HCT116 (cell line): ENCODE results near the gene THSD4. TPM values are rescaled to one million over a fixed set of nuclear protein-coding genes. Genes with fewer than 3 reads are reported as not detected.

Experiments
- ATAC-seq: fragments of 200-7000 bp; cut with Tn5 transposase; 2 replicates; pipeline ENCODE4 v1.9.1; 2020; ENCODE audit warnings: mild to moderate bottlenecking, moderate library complexity
- BruUV-seq: library from RNA; stranded (reverse); fragments of 400-500 nt; replicated peaks from 2 replicates; lab custom pipeline; 2021; lab: Mats Ljungman, UMichigan
- CTCF ChIA-PET: fragments of 300-600 bp; sonication (Branson Sonifier 250); formaldehyde crosslinking; loops from one replicate; lab custom pipeline; 2021; ENCODE audit warnings: antibody characterized with exemption; lab: Charles Lee
- POLR2A ChIA-PET: fragments of 300-600, 350-600 bp; sonication (Branson Sonifier 250); formaldehyde crosslinking; loops from one replicate; lab custom pipeline; 2021; ENCODE audit warnings: antibody characterized with exemption; lab: Charles Lee
- RAD21 ChIA-PET, 2 experiments: fragments of 300-600 bp; sonication (Branson Sonifier 250); formaldehyde crosslinking; loops; one replicate each; lab custom pipeline; 2023; ENCODE audit warnings: low total read pairs in 2 of 2; ENCODE audit not compliant: uncharacterized antibody in 2 of 2, unreplicated experiment in 2 of 2, low non-redundant PET in 1 of 2; lab: Charles Lee
- DNase-seq: peaks from one replicate; pipeline ENCODE4 v3.0.0-alpha.2; 2010; ENCODE audit warnings: low read depth, low spot score
- H2AFZ ChIP-seq: fragments of 200-600 bp; shearing (Covaris generic), sonication (generic); 2 replicates; pipeline ENCODE4 v1.6.1; 2017; ENCODE audit warnings: low read depth, mixed run types, mixed read lengths, antibody characterized with exemption, low read length; ENCODE audit not compliant: poor library complexity, severe bottlenecking
- H3K27ac ChIP-seq: 2 replicates; pipeline ENCODE4 v1.5.1; 2012; ENCODE audit warnings: low read depth, low read length
- H3K27me3 ChIP-seq: fragments of 200-600 bp; sonication (generic); 2 replicates; pipeline ENCODE4 v1.6.1; 2016; ENCODE audit warnings: mixed run types, low read length, mixed read lengths; ENCODE audit not compliant: insufficient read depth
- H3K36me3 ChIP-seq, 2 experiments: fragments of 200-500 bp in 1 of 2; fragments of 200-600 bp in 1 of 2; sonication (Bioruptor generic) in 1 of 2; sonication (generic) in 1 of 2; 2 replicates each; pipeline versions ENCODE4 v1.5.1 to v1.6.1; 2014 to 2016; ENCODE audit warnings: low read length in 2 of 2, inconsistent platforms in 1 of 2, mixed read lengths in 1 of 2, mixed run types in 1 of 2; ENCODE audit not compliant: insufficient read depth in 2 of 2, control insufficient read depth in 1 of 2
- H3K4me1 ChIP-seq, 2 experiments: fragments of 200-600 bp in 1 of 2; sonication (generic) in 1 of 2; 2 replicates each; pipeline versions ENCODE4 v1.5.1 to v1.6.1; 2012 to 2017; ENCODE audit warnings: low read length in 2 of 2, inconsistent platforms in 1 of 2, mild to moderate bottlenecking in 1 of 2, mixed read lengths in 1 of 2, mixed run types in 1 of 2, moderate library complexity in 1 of 2; ENCODE audit not compliant: insufficient read depth in 2 of 2, control insufficient read depth in 1 of 2
- H3K4me2 ChIP-seq: fragments of 200-600 bp; sonication (generic); 2 replicates; pipeline ENCODE4 v1.6.1; 2017; ENCODE audit warnings: mixed run types, low read length, mixed read lengths
- H3K4me3 ChIP-seq, 2 experiments: fragments of 200-600 bp in 1 of 2; sonication (generic) in 1 of 2; replicated peaks in 1 of 2; 2 replicates each; pipeline ENCODE4 v1.5.1; 2011 to 2016; ENCODE audit warnings: low read length in 2 of 2, control low read depth in 1 of 2, low read depth in 1 of 2, mild to moderate bottlenecking in 1 of 2, mixed read lengths in 1 of 2, mixed run types in 1 of 2
- H3K79me2 ChIP-seq: fragments of 200-600 bp; sonication (generic); 2 replicates; pipeline ENCODE4 v1.6.1; 2017; ENCODE audit warnings: mild to moderate bottlenecking, mixed run types, low read length, moderate library complexity, mixed read lengths; ENCODE audit not compliant: insufficient read depth
- H3K9ac ChIP-seq: fragments of 200-600 bp; sonication (generic); 2 replicates; pipeline ENCODE4 v1.6.1; 2016; ENCODE audit warnings: low read length, mixed read lengths
- H3K9me2 ChIP-seq: fragments of 200-600 bp; sonication (generic), shearing (Covaris generic); 2 replicates; pipeline ENCODE4 v1.6.1; 2017; ENCODE audit warnings: mixed run types, mild to moderate bottlenecking, moderate library complexity; ENCODE audit not compliant: insufficient read depth
- H3K9me3 ChIP-seq, 2 experiments: fragments of 200-500 bp in 1 of 2; fragments of 200-600 bp in 1 of 2; sonication (Bioruptor generic) in 1 of 2; sonication (generic) in 1 of 2; 2 replicates each; pipeline ENCODE4 v1.6.1; 2014 to 2017; ENCODE audit warnings: low read length in 2 of 2, mixed read lengths in 2 of 2, inconsistent platforms in 1 of 2, low read depth in 1 of 2, mild to moderate bottlenecking in 1 of 2, mixed run types in 1 of 2, moderate library complexity in 1 of 2; ENCODE audit not compliant: control insufficient read depth in 1 of 2, insufficient read depth in 1 of 2
- H4K20me1 ChIP-seq: fragments of 200-600 bp; sonication (generic), shearing (Covaris generic); 2 replicates; pipeline ENCODE4 v1.6.1; 2017; ENCODE audit warnings: mixed run types, mild to moderate bottlenecking, moderate library complexity; ENCODE audit not compliant: insufficient read depth
- CEBPB ChIP-seq: IDR thresholded peaks from 2 replicates; pipeline ENCODE4 v1.6.1; 2012; ENCODE audit warnings: low read depth
- EGR1 ChIP-seq: IDR thresholded peaks from 2 replicates; pipeline ENCODE4 v1.6.1; 2012; ENCODE audit warnings: low read depth
- FOSL1 ChIP-seq: IDR thresholded peaks from 2 replicates; pipeline ENCODE4 v1.6.1; 2012; ENCODE audit warnings: low read depth
- RAD21 ChIP-seq: IDR thresholded peaks from 2 replicates; pipeline ENCODE4 v1.6.1; 2012; ENCODE audit warnings: low read depth, mild to moderate bottlenecking
- TCF7L2 ChIP-seq: IDR thresholded peaks from 2 replicates; pipeline ENCODE4 v1.7.0; 2011; ENCODE audit warnings: borderline replicate concordance, inconsistent platforms; ENCODE audit not compliant: insufficient read depth, insufficient read length; ENCODE audit errors: extremely low read depth
- ZNF274 ChIP-seq: fragments of 200-500 bp; sonication (Bioruptor generic); IDR thresholded peaks from 2 replicates; pipeline ENCODE4 v1.6.1; 2014; ENCODE audit warnings: mild to moderate bottlenecking, low read depth, low read length, inconsistent platforms
- intact Hi-C: fragments of 100-400 bp; cut with micrococcal nuclease; formaldehyde crosslinking; loops from 2 replicates; pipeline ENCODE4 v1.10.0; 2022
- total RNA-seq: library from RNA; stranded (reverse); gene quantifications from one replicate; pipeline ENCODE4 v1.2.1, GENCODE V29; 2021; ENCODE audit not compliant: unreplicated experiment
- TF ChIP-seq, protein P1 (sequence below): IDR thresholded peaks from 2 replicates; pipeline ENCODE4 v1.6.1; 2012; ENCODE audit warnings: low read depth
- TF ChIP-seq, protein P2 (sequence below), 3 experiments: fragments of 200-600 bp in 1 of 3; sonication (generic) in 1 of 3; IDR thresholded peaks in 2 of 3; conservative IDR thresholded peaks in 1 of 3; 2 replicates each; pipeline ENCODE4 v1.5.1; 2012 to 2017; ENCODE audit warnings: low read depth in 2 of 3, low read length in 2 of 3, antibody characterized with exemption in 1 of 3, borderline replicate concordance in 1 of 3, control low read depth in 1 of 3, mild to moderate bottlenecking in 1 of 3, mixed read lengths in 1 of 3, mixed run types in 1 of 3, moderate library complexity in 1 of 3; ENCODE audit not compliant: insufficient read depth in 1 of 3

THSD4 gene
- total RNA-seq, 1 experiment from 2014 or later: 30.5 TPM

DNA sequence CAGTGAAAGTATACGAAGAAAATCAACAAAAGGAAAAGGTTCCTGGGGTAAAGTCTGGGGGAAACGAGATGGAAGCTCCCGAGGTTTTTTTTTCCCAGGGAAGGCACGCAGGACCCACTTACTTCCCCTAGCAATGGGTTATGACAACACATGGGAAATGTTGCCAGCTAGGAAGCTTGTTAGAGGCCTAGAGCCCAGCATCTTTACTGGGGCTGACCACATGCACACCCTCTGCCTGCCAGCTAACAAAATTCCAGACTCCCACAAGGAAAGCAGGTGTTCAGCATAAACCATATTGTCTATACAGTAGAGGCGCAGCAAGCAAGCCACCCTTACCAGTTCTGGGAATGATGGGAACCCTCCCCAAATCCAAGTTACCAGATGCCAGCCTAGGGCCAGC is 436.3 kb downstream of the THSD4 start:
- Histone ChIP-seq H3K9me2 (no peaks in the 10 kb centered on the region), H3K9me3 (peaks cover 0 to 2% of the 10 kb centered on the region in 2 experiments; a peak in 1 of 4 replicates), H2AFZ (no peak overlapping the region), H3K9ac (no peak overlapping the region), H3K4me2 (no peak overlapping the region), H3K36me3 (no peaks in the 10 kb centered on the region), H3K4me3 (no peak overlapping the region), H3K4me1 (no peaks in the 10 kb centered on the region), H4K20me1 (no peaks in the 10 kb centered on the region), H3K79me2 (no peaks in the 10 kb centered on the region), H3K27me3 (no peaks in the 10 kb centered on the region), H3K27ac (no peak overlapping the region)
- no TSS peak for BruUV-seq
- TF ChIP-seq CEBPB (no peak), FOSL1 (no peak), TCF7L2 (no peak), EGR1 (no peak), ZNF274 (no peak), RAD21 (no peak)
- TF ChIP-seq, protein P1, sequence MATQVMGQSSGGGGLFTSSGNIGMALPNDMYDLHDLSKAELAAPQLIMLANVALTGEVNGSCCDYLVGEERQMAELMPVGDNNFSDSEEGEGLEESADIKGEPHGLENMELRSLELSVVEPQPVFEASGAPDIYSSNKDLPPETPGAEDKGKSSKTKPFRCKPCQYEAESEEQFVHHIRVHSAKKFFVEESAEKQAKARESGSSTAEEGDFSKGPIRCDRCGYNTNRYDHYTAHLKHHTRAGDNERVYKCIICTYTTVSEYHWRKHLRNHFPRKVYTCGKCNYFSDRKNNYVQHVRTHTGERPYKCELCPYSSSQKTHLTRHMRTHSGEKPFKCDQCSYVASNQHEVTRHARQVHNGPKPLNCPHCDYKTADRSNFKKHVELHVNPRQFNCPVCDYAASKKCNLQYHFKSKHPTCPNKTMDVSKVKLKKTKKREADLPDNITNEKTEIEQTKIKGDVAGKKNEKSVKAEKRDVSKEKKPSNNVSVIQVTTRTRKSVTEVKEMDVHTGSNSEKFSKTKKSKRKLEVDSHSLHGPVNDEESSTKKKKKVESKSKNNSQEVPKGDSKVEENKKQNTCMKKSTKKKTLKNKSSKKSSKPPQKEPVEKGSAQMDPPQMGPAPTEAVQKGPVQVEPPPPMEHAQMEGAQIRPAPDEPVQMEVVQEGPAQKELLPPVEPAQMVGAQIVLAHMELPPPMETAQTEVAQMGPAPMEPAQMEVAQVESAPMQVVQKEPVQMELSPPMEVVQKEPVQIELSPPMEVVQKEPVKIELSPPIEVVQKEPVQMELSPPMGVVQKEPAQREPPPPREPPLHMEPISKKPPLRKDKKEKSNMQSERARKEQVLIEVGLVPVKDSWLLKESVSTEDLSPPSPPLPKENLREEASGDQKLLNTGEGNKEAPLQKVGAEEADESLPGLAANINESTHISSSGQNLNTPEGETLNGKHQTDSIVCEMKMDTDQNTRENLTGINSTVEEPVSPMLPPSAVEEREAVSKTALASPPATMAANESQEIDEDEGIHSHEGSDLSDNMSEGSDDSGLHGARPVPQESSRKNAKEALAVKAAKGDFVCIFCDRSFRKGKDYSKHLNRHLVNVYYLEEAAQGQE: no peak
- TF ChIP-seq, protein P2, sequence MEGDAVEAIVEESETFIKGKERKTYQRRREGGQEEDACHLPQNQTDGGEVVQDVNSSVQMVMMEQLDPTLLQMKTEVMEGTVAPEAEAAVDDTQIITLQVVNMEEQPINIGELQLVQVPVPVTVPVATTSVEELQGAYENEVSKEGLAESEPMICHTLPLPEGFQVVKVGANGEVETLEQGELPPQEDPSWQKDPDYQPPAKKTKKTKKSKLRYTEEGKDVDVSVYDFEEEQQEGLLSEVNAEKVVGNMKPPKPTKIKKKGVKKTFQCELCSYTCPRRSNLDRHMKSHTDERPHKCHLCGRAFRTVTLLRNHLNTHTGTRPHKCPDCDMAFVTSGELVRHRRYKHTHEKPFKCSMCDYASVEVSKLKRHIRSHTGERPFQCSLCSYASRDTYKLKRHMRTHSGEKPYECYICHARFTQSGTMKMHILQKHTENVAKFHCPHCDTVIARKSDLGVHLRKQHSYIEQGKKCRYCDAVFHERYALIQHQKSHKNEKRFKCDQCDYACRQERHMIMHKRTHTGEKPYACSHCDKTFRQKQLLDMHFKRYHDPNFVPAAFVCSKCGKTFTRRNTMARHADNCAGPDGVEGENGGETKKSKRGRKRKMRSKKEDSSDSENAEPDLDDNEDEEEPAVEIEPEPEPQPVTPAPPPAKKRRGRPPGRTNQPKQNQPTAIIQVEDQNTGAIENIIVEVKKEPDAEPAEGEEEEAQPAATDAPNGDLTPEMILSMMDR (IDR thresholded peaks at IDR 0.05 in 2 of 3, conservative IDR thresholded peaks at IDR 0.05 in 1 of 3; ENCODE audit: borderline replicate concordance in 1 of 3, insufficient read depth in 1 of 3, low read depth in 2 of 3, low read length in 2 of 3): no peak
- ChIA-PET RAD21 (no interaction called here), POLR2A (no interaction called here), CTCF (no interaction called here)
- intact Hi-C loops: no loop called here
- DNase-seq: no peak
- ATAC-seq: no peak
